Vagina (tissue), 2 donors: ENCODE data around the gene IREB2.

Experiments
- CTCF ChIP-seq, 3 experiments: fragments of 450-650 bp in 2 of 3; fragments of 200-600 bp in 1 of 3; sonication (generic) in 1 of 3; IDR thresholded peaks; one replicate each; pipeline ENCODE4 v1.5.1; 2017 to 2019; ENCODE audit warnings: antibody characterized with exemption in 3 of 3, mild to moderate bottlenecking in 2 of 3, moderate library complexity in 2 of 3
- POLR2A ChIP-seq, 2 donors: fragments of 450-650 bp; IDR thresholded peaks; one replicate each; pipeline ENCODE4 v1.6.1; 2017; ENCODE audit warnings: antibody characterized with exemption in 2 of 2, mild to moderate bottlenecking in 2 of 2, moderate library complexity in 2 of 2
- POLR2AphosphoS5 ChIP-seq, 2 donors: sonication (generic); formaldehyde crosslinking; IDR thresholded peaks; one replicate each; pipeline ENCODE4 v1.9.0; 2017; ENCODE audit warnings: antibody characterized with exemption in 2 of 2, mild to moderate bottlenecking in 2 of 2, low read depth in 1 of 2; ENCODE audit not compliant: insufficient read depth in 1 of 2

DNA sequence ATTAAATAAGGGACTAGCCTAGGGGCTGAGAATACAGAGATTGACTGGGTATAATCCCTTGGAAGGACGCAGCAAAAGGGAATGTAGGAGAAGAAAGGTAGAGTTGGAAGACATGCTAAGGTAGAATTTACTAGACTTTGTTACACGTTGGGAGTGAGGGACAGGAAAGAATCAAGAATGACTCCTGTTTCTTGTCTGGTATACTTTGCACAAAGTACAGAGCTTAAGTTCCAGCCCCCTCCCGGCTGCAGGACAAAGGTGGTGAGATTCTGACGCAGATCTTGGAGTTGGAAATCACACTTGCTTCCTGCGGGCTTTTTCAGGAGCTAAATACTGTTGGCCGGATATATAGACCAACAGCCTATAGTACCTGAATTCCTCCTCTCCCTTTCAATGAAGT, 70.3 kb downstream of the IREB2 start:
- TF ChIP-seq CTCF (IDR thresholded peaks at IDR 0.05) (no peak), POLR2A (IDR thresholded peaks at IDR 0.05) (no peak), POLR2AphosphoS5 (IDR thresholded peaks at IDR 0.05; ENCODE audit: insufficient read depth in 1 of 2, low read depth in 1 of 2) (no peak)
